Cerebellar cortex (tissue), 1 donor: ENCODE results near the gene RAB11FIP2.
"Not testable (repeated sequence)": the region's sequence is repeated elsewhere in the genome, so short reads cannot be mapped to it uniquely, and the experiment has no call there.

Experiments
- DNase-seq: peaks from one replicate; pipeline ENCODE4 v3.0.0-alpha.2; 2015; ENCODE audit warnings: low spot score

RAB11FIP2 gene

GRCh38 chr10:118046395-118047156 lies at the start of gene RAB11FIP2:
RAB11FIP2 (minus strand) TSS chr10:118046941; CDS start chr10:118046163, 778 bp downstream.
- DNase-seq: peak; percentile 92

GRCh38 chr10:118096022-118096421 lies 49.3 kb upstream of the RAB11FIP2 start:
- DNase-seq: no peak

GRCh38 chr10:118092209-118092608 lies 45.5 kb upstream of the RAB11FIP2 start:
- no peak for DNase-seq

- DNase-seq: no peak
Observed at GRCh38 chr10:118080817-118081216, 34.1 kb upstream of the RAB11FIP2 start.

DNA sequence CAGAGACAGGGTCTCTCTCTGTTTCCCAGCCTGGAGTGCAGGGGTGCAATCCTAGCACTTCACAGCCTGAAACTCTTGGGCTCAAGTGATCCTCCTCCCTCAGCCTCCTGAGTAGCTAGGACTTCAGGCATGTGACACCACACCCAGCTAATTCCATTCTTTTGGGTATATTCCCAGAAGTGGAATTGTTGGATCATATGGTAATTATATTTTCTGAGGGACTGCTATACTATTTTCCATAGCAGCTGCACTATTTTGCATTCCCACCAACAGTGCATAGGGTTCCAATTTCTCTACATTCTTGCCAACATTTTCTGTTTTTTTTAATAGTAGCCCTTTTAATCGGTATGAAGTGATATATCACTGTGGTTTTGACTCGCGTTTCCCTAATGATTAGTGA lies 30.0 kb upstream of the RAB11FIP2 start:
- DNase-seq: no peak

GRCh38 chr10:118072840-118073239 lies 26.1 kb upstream of the RAB11FIP2 start:
- no peak for DNase-seq

GRCh38 chr10:118067389-118067788 lies 20.6 kb upstream of the RAB11FIP2 start:
- DNase-seq: not testable (repeated sequence)

GRCh38 chr10:118062798-118063238 lies 16.1 kb upstream of the RAB11FIP2 start:
- DNase-seq: no peak

DNA sequence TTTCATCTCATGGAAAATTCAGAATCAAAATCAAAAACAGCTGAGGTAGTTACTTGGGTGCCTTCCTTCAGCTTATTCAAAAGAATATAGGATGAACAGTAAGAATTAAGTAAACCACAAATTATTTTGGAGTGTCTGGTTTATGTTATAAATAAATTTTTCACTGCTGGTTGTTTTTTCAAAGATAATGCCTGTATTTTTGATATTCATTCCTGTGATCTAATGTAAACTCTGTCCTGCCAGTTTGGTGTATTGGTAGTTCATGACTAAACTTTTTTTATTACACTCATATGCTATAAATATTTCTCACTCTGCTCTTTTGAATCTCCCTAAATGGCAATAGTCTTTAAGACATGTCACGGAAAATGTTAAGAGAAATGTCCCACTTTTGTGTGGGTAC lies 11.6 kb upstream of the RAB11FIP2 start:
- DNase-seq: no peak

- DNase-seq: no peak
Observed at GRCh38 chr10:118057361-118057760, 10.6 kb upstream of the RAB11FIP2 start.

- no peak for DNase-seq
Observed at GRCh38 chr10:118054383-118054782, 7.6 kb upstream of the RAB11FIP2 start.

DNA sequence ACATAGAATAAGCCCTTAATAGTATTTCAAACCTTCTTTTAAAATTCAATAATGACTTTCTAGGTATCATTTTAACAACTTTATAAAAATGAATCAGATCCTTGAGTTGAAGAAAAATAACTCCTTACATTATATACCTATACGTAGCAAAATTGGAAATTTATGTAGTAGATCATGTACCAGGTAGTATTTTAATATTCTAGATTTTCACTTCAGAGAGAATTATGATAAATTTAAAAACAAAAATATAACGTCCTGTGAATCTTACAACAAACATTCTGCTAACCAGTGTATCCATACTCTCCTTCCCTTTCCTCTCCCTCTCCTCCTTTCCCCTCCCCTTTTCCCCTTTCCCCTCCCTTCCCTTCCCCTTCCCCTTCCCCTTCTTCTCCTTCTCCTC lies 6.1 kb upstream of the RAB11FIP2 start:
- no peak for DNase-seq

GRCh38 chr10:118047880-118048279 lies 1.1 kb upstream of the RAB11FIP2 start:
- no peak for DNase-seq

GRCh38 chr10:118047157-118047719 lies 497 bp upstream of the RAB11FIP2 start:
- DNase-seq: peak; percentile 13

- peak; percentile 65 for DNase-seq
Observed at GRCh38 chr10:118045837-118046394, 825 bp downstream of the RAB11FIP2 start.

DNA sequence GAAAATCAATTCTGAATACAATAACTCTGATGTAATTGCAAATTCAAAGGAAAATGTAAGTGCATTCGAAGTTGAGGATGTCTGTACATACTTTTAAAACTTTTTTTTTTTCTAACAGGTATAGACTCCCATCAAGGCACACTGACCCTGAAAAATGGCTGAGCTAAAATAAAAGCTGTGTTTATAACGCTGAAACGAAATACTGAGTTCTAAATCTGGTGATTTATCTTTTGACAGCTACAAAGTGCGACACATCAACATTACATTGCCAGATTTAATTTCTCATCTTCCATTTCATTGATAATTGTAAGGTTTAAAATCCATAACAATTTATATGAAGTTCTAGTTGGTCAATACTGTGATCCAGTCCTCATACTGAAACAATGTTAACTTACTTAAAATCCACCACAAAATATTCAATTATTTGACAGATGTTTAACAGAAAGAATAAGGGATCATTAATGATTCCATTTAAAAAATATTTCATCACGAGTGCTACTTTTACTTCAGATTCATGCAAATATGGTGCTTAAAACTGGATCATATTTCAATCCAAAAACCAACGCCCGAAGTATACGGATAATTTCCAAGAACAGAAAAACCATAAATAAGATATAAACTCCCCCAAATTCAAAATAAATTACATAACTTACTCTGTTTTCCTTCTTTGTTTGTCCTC lies 1.4 kb downstream of the RAB11FIP2 start:
- DNase-seq: no peak

GRCh38 chr10:118042827-118043242 lies 3.9 kb downstream of the RAB11FIP2 start:
- no peak for DNase-seq

DNA sequence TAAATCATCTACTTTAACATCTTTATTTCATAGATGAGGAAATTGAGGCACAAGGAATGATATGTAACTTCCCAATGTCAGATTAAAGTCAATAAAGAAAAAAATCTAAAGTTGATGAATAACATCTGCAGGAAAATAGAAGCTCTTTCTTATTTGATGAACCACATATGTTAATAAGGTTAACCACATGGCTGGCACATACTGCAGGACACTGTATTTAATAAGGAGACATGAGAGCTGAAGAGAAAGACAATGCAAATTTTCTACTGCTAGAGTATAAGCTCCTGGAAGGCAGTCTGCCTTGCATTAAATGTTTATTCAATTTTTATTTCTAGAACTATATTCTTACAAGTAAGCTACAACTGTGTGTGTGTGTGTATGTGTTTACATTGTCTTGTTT lies 4.4 kb downstream of the RAB11FIP2 start:
- DNase-seq: no peak

DNA sequence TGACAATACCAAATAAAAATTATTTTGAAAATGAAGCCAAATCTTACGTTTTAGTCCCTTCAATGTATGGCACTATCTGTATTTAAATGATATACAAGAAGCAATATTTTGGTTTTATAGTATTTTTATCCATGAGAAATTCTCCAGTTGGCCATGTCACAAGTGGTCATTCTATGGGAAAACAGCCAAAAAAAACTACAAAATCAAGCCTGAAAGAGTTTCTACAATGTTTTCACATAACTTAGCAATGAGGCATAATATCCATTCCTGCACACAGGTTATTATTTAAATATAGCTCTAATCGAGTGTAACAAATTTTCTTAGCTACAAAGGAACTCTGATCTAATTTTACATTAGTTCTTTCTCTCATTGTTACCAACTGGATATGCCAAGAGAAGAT lies 5.4 kb downstream of the RAB11FIP2 start:
- no peak for DNase-seq

DNA sequence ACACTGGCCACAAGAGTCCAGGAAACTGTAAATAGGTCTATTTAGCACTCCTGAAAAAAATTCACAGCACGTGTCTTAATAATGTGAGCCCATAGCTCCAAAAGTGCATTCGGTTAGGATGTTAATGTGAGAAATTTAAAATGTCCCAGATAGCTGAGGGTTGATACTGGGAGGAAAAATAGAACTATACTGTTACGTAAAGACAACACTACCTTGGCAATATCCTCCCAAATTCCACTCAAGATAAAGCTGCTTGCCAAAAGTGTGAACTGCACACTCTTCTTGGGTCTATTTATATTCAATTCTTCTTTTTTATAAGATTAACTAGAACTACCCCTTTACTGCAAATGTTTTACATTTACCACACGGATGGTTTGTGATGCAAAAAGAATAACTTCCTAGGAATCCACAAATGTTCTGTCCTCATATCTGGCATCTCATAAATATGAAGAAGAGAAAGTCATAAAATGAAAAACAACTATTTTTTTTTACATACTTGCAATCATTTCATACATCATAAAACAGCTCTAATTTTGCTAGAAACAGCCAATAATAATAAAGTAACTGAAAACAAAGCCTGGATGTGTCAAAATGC lies 10.4 kb downstream of the RAB11FIP2 start:
- no peak for DNase-seq

GRCh38 chr10:118035354-118036005 lies 11.3 kb downstream of the RAB11FIP2 start:
- no peak for DNase-seq

GRCh38 chr10:118034791-118035261 lies 11.9 kb downstream of the RAB11FIP2 start:
- no peak for DNase-seq
